Spleen (tissue), 11 donors: Measurements from ENCODE around the gene SPATA6L. TPM values are rescaled to one million over a fixed set of nuclear protein-coding genes. Genes with fewer than 3 reads are reported as not detected.

ENCODE experiments used
- DNase-seq: peaks from one replicate; pipeline ENCODE4 v3.0.0-alpha.2; 2020
- H3K27ac ChIP-seq, 8 donors: fragments of 200-600 bp; sonication (generic) in 7 of 8; 1 replicate in 4 of 8; 2 replicates in 4 of 8; pipeline versions ENCODE4 v1.5.0 to v1.8.0; 2016 to 2021; ENCODE audit warnings: inconsistent platforms in 4 of 8, mild to moderate bottlenecking in 4 of 8, moderate library complexity in 1 of 8
- H3K27me3 ChIP-seq, 7 donors: fragments of 200-600 bp; sonication (generic) in 6 of 7; replicated peaks in 1 of 7; 1 replicate in 4 of 7; 2 replicates in 3 of 7; pipeline versions ENCODE4 v1.5.0 to v1.8.0; 2016 to 2021; ENCODE audit warnings: inconsistent platforms in 3 of 7, mild to moderate bottlenecking in 1 of 7
- H3K36me3 ChIP-seq, 6 donors: fragments of 200-600 bp; sonication (generic) in 5 of 6; 1 replicate in 4 of 6; 2 replicates in 2 of 6; pipeline versions ENCODE4 v1.5.0 to v1.8.0; 2016 to 2021; ENCODE audit warnings: inconsistent platforms in 2 of 6
- H3K4me1 ChIP-seq, 6 donors: fragments of 200-600 bp; sonication (generic) in 5 of 6; 1 replicate in 3 of 6; 2 replicates in 3 of 6; pipeline versions ENCODE4 v1.5.0 to v1.8.0; 2016 to 2021; ENCODE audit warnings: inconsistent platforms in 3 of 6
- H3K4me3 ChIP-seq, 8 donors: fragments of 200-600 bp; sonication (generic) in 7 of 8; 1 replicate in 4 of 8; 2 replicates in 4 of 8; pipeline versions ENCODE4 v1.5.0 to v1.8.0; 2016 to 2021; ENCODE audit warnings: inconsistent platforms in 4 of 8, mild to moderate bottlenecking in 4 of 8, moderate library complexity in 2 of 8
- H3K9me3 ChIP-seq, 8 donors: fragments of 200-600 bp; sonication (generic) in 7 of 8; 1 replicate in 4 of 8; 2 replicates in 4 of 8; pipeline versions ENCODE4 v1.5.0 to v1.8.0; 2016 to 2021; ENCODE audit warnings: inconsistent platforms in 4 of 8
- CTCF ChIP-seq, 11 experiments: fragments of 200-600 bp in 7 of 11; fragments of 450-650 bp in 4 of 11; sonication (generic) in 4 of 11; IDR thresholded peaks in 8 of 11; conservative IDR thresholded peaks in 3 of 11; 1 replicate in 7 of 11; 2 replicates in 4 of 11; pipeline versions ENCODE4 v1.4.0 to v1.8.0; 2016 to 2021; ENCODE audit warnings: antibody characterized with exemption in 11 of 11, inconsistent platforms in 4 of 11, mild to moderate bottlenecking in 1 of 11
- POLR2A ChIP-seq, 3 donors: fragments of 450-650 bp; IDR thresholded peaks; one replicate each; pipeline ENCODE4 v1.5.1; 2017; ENCODE audit warnings: antibody characterized with exemption in 3 of 3, mild to moderate bottlenecking in 1 of 3
- POLR2AphosphoS5 ChIP-seq, 3 donors: sonication (generic); formaldehyde crosslinking; IDR thresholded peaks; one replicate each; pipeline ENCODE4 v1.5.1; 2017; ENCODE audit warnings: antibody characterized with exemption in 3 of 3
- WGBS, 5 donors: extraction: QIAGEN DNeasy Blood & Tissue Kit in 3 of 5; methylation state at CpG; one replicate each; pipeline versions ENCODE4 v1.1.5 to v1.1.7; 2013 to 2018; 5-methylcytosine and 5-hydroxymethylcytosine counted together
- intact Hi-C: fragments of 100-400 bp; cut with DNase I; formaldehyde crosslinking; loops from one replicate; pipeline ENCODE4 v1.15.0; 2023; ENCODE audit warnings: low total_unique reads
- polyA plus RNA-seq, 3 donors: library from polyadenylated mRNA; stranded (reverse); fragments of 200-250 nt; gene quantifications; one replicate each; pipeline ENCODE4 v1.2.1, GENCODE V29; 2013
- total RNA-seq, 7 donors: library from RNA; depleted of rRNA in 3 of 7; stranded (reverse); fragments of >200 nt in 3 of 7; fragmentation: NEBNext Ultra II Directional in 4 of 7; extraction: Animal tissue kit (Norgen Biotek cat#: 25700) in 4 of 7; gene quantifications; one replicate each; pipeline versions ENCODE4 v1.1.0 to v1.2.1, GENCODE V29; 2016 to 2021
- donor health status: healthy with polysubstance abuse.
- donor health status: DM: no; HTN: no; CAD: no; lungs with moderate emphysema.
- donor health status: DM: no; HTN: no; CAD: no.
- donor health status: Bipolar disorder and iron deficiency.
- donor health status: healthy.
- donor health status: DM: no; HTN: no; CAD: no.
- donor health status: DM: yes; HTN: yes; CAD: no.

Gene SPATA6L
- total and polyA plus RNA-seq, 10 donors: 0.32 to 5.7 (median 1.1) TPM

GRCh38 chr9:4548811-4549725 lies 117.2 kb downstream of the SPATA6L start:
- no peak for TF ChIP-seq POLR2A (IDR thresholded peaks at IDR 0.05)
- no peak for TF ChIP-seq POLR2AphosphoS5 (IDR thresholded peaks at IDR 0.05)
- TF ChIP-seq CTCF (IDR thresholded peaks at IDR 0.05 in 8 of 11, conservative IDR thresholded peaks at IDR 0.05 in 3 of 11): peak in 1 of 11 experiments; percentile 9
- H3K36me3 ChIP-seq: no peaks in the 10 kb centered on the region
- H3K9me3 ChIP-seq: no peaks in the 10 kb centered on the region
- DNase-seq: no peak
- intact Hi-C loops: no loop called here
- peaks cover 0 to 6% (median 0%) of the 10 kb centered on the region in 6 donors for H3K4me1 ChIP-seq
- no peak overlapping the region for H3K4me3 ChIP-seq
- no peaks in the 10 kb centered on the region for H3K27me3 ChIP-seq
- H3K27ac ChIP-seq: no peak overlapping the region
- 69 to 79% (median 71%) methylated on average over 11 of the region's 11 CpGs for WGBS, 5 donors

Other genes with a start within 250 kb of the SPATA6L start
- under 1 TPM in 5 of 7 donors, not detected in 2; 0.17 to 0.79 (median 0.30) TPM for gene SLC1A1, start 176.0 kb downstream of the SPATA6L start, total RNA-seq
- gene SLC1A1, start 176.0 kb downstream of the SPATA6L start, polyA plus RNA-seq: under 1 TPM; 0.11 to 0.32 (median 0.26) TPM
- 10 to 100 TPM in 2 of 7 donors, 1 to 10 TPM in 5; 4.5 to 11.6 (median 7.8) TPM for gene PLPP6, start 4.2 kb downstream of the SPATA6L start, total RNA-seq
- 1 to 10 TPM; 6.1 to 6.4 (median 6.2) TPM for gene PLPP6, start 4.2 kb downstream of the SPATA6L start, polyA plus RNA-seq
- 10 to 100 TPM in 6 of 7 donors, 1 to 10 TPM in 1; 9.8 to 21.2 (median 13.8) TPM for gene CDC37L1, start 13.1 kb upstream of the SPATA6L start, total RNA-seq
- gene CDC37L1, start 13.1 kb upstream of the SPATA6L start, polyA plus RNA-seq: 1 to 10 TPM; 5.3 to 7.0 (median 6.5) TPM
- 10 to 100 TPM; 28.1 to 65.3 (median 51.3) TPM for gene AK3, start 74.7 kb upstream of the SPATA6L start, total RNA-seq
- gene AK3, start 74.7 kb upstream of the SPATA6L start, polyA plus RNA-seq: 10 to 100 TPM; 21.3 to 34.3 (median 25.9) TPM
- 10 to 100 TPM; 16.8 to 29.4 (median 23.3) TPM for gene RCL1, start 126.5 kb upstream of the SPATA6L start, total RNA-seq
- gene RCL1, start 126.5 kb upstream of the SPATA6L start, polyA plus RNA-seq: 10 to 100 TPM; 11.8 to 15.3 (median 12.2) TPM